Measurements from ENCODE around the gene SPEN. TPM values are rescaled to one million over a fixed set of nuclear protein-coding genes. Genes with fewer than 3 reads are reported as not detected.

Gene SPEN
- total and polyA plus RNA-seq, 3 experiments from 2014 or later, result 35.6 to 66.3 (median 63.1) TPM

- Mint-ChIP-seq H3K9me3 (no peaks in the 10 kb centered on the region), H3K27ac (peak overlapping the region in 4 of 8 donors; percentile 18 to 75 (median 50)), H3K4me3 (no peak overlapping the region), H3K27me3 (no peaks in the 10 kb centered on the region), H3K4me1 (peaks cover 36 to 77% (median 60%) of the 10 kb centered on the region in 3 donors), H3K36me3 (peaks cover 0 to 3% (median 0%) of the 10 kb centered on the region in 3 donors)
- Histone ChIP-seq H3K36me3 (ENCODE audit: insufficient read depth, low read length) (no peaks in the 10 kb centered on the region), H3K9me3 (ENCODE audit: low read length) (no peaks in the 10 kb centered on the region), H3K27ac (ENCODE audit: low read depth, low read length) (no peak overlapping the region), H3K27me3 (ENCODE audit: insufficient read depth, low read length, poor library complexity, severe bottlenecking) (no peaks in the 10 kb centered on the region), H3K4me1 (ENCODE audit: insufficient read depth, low read length) (peaks cover 18% of the 10 kb centered on the region), H3K4me3 (ENCODE audit: low read length) (no peak overlapping the region)
- ChIA-PET CTCF (interaction anchor here (1.4 kb wide), 2 partner anchors 30 to 48 kb away, joined by 3 to 4 read pairs; no protein-coding TSS in a partner anchor), POLR2A (interaction anchor here (0.7 to 1.3 kb wide), 3 partner anchors 13 to 25 kb away, joined by 3 to 5 read pairs (median 3); no protein-coding TSS in a partner anchor)
- no peak for DNase-seq
These were observed 15.8 kb downstream of the SPEN start for GRCh38 chr1:15863156-15863901.

- no peak overlapping the region for H3K27ac ChIP-seq (ENCODE audit: low read depth, low read length)
- peak overlapping the region in 1 of 8 donors; percentile 24 for H3K27ac Mint-ChIP-seq
- no peaks in the 10 kb centered on the region for H3K9me3 Mint-ChIP-seq
- peaks cover 42 to 73% (median 67%) of the 10 kb centered on the region in 3 donors for H3K4me1 Mint-ChIP-seq
- ChIA-PET CTCF (interaction anchor here (1.1 to 1.5 kb wide), 3 partner anchors 11 to 51 kb away, joined by 3 to 5 read pairs (median 3); no protein-coding TSS in a partner anchor), POLR2A (no interaction called here)
- no peaks in the 10 kb centered on the region for H3K27me3 ChIP-seq (ENCODE audit: insufficient read depth, low read length, poor library complexity, severe bottlenecking)
- no peaks in the 10 kb centered on the region for H3K27me3 Mint-ChIP-seq
- no peaks in the 10 kb centered on the region for H3K36me3 ChIP-seq (ENCODE audit: insufficient read depth, low read length)
- H3K4me1 ChIP-seq (ENCODE audit: insufficient read depth, low read length), result peaks cover 24% of the 10 kb centered on the region
- peaks cover 0 to 8% (median 1%) of the 10 kb centered on the region in 3 donors for H3K36me3 Mint-ChIP-seq
- H3K4me3 ChIP-seq (ENCODE audit: low read length), result no peak overlapping the region
- DNase-seq, result no peak
- H3K9me3 ChIP-seq (ENCODE audit: low read length), result no peaks in the 10 kb centered on the region
- no peak overlapping the region for H3K4me3 Mint-ChIP-seq
These were observed 19.3 kb downstream of the SPEN start for GRCh38 chr1:15866721-15867201.

- Mint-ChIP-seq H3K4me3 (no peak overlapping the region), H3K27me3 (no peaks in the 10 kb centered on the region), H3K4me1 (peaks cover 41 to 68% (median 64%) of the 10 kb centered on the region in 3 donors), H3K9me3 (no peaks in the 10 kb centered on the region), H3K27ac (peak overlapping the region in 1 of 8 donors; percentile 58), H3K36me3 (peaks cover 0 to 8% (median 1%) of the 10 kb centered on the region in 3 donors)
- no peak overlapping the region for H3K27ac ChIP-seq (ENCODE audit: low read depth, low read length)
- CTCF ChIA-PET, result interaction anchor here (1.1 to 1.3 kb wide), 2 partner anchors 10 to 45 kb away, joined by 3 read pairs; no protein-coding TSS in a partner anchor
- peaks cover 24% of the 10 kb centered on the region for H3K4me1 ChIP-seq (ENCODE audit: insufficient read depth, low read length)
- H3K4me3 ChIP-seq (ENCODE audit: low read length), result no peak overlapping the region
- POLR2A ChIA-PET, result no interaction called here
- no peak for DNase-seq
- no peaks in the 10 kb centered on the region for H3K9me3 ChIP-seq (ENCODE audit: low read length)
- no peaks in the 10 kb centered on the region for H3K36me3 ChIP-seq (ENCODE audit: insufficient read depth, low read length)
- H3K27me3 ChIP-seq (ENCODE audit: insufficient read depth, low read length, poor library complexity, severe bottlenecking), result no peaks in the 10 kb centered on the region
These were observed 19.8 kb downstream of the SPEN start for GRCh38 chr1:15867288-15867687.

DNA sequence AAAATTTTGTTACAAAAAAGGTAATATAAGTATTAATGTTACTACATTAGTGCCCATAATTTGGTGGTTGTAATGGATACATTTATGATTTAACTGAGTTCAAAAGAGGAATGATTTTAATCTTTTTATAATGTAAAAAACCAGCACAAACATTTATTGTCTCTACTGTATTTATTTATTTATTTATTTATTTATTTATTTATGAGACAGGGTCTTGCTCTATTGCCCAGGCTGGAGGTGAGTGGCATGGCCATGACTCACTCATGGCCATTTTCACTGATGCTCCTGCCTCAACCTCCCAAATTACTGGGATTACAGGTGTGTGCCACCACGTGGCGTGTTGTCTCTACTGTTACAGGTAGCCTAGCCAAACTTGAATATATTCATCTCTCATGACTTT is 21.9 kb downstream of the SPEN start:
- Mint-ChIP-seq H3K4me1 (peaks cover 45 to 70% (median 66%) of the 10 kb centered on the region in 3 donors), H3K4me3 (no peak overlapping the region), H3K27ac (peak overlapping the region in 2 of 8 donors; percentile 58 to 63), H3K27me3 (no peaks in the 10 kb centered on the region), H3K9me3 (no peaks in the 10 kb centered on the region), H3K36me3 (peaks cover 0 to 28% (median 9%) of the 10 kb centered on the region in 3 donors)
- ChIA-PET CTCF (no interaction called here), POLR2A (no interaction called here)
- H3K4me3 ChIP-seq (ENCODE audit: low read length), result no peak overlapping the region
- H3K36me3 ChIP-seq (ENCODE audit: insufficient read depth, low read length), result peaks cover 7% of the 10 kb centered on the region
- no peak for DNase-seq
- peaks cover 24% of the 10 kb centered on the region for H3K4me1 ChIP-seq (ENCODE audit: insufficient read depth, low read length)
- no peaks in the 10 kb centered on the region for H3K9me3 ChIP-seq (ENCODE audit: low read length)
- H3K27ac ChIP-seq (ENCODE audit: low read depth, low read length), result no peak overlapping the region
- no peaks in the 10 kb centered on the region for H3K27me3 ChIP-seq (ENCODE audit: insufficient read depth, low read length, poor library complexity, severe bottlenecking)

DNA sequence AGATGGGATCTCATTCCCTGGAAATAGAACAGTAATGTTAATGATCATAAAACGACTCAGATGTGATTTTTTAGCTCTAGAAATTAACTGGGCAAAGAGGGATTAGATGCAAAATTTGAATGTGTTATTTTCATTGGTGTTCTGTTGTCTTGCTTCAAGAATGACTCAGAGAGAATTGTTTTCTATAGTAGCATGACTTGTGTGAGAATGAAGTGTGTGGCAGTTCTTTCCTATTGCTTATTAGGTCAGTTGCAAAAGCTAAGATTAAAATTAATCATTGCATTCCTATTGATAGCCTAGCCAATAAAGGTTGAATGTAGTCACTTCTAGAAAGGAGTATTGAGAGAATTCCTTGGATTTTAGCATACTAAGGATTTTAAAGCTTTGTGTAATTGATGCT is 22.9 kb downstream of the SPEN start:
- H3K4me3 Mint-ChIP-seq, result peak overlapping the region in 1 of 7 donors; percentile 4
- no peaks in the 10 kb centered on the region for H3K27me3 Mint-ChIP-seq
- Histone ChIP-seq H3K9me3 (ENCODE audit: low read length) (no peaks in the 10 kb centered on the region), H3K27ac (ENCODE audit: low read depth, low read length) (no peak overlapping the region), H3K36me3 (ENCODE audit: insufficient read depth, low read length) (peaks cover 7% of the 10 kb centered on the region), H3K4me1 (ENCODE audit: insufficient read depth, low read length) (peaks cover 24% of the 10 kb centered on the region), H3K4me3 (ENCODE audit: low read length) (no peak overlapping the region), H3K27me3 (ENCODE audit: insufficient read depth, low read length, poor library complexity, severe bottlenecking) (no peaks in the 10 kb centered on the region)
- H3K4me1 Mint-ChIP-seq, result peaks cover 49 to 74% (median 74%) of the 10 kb centered on the region in 3 donors
- POLR2A ChIA-PET, result interaction anchor here (0.7 kb wide), 1 partner anchor 45 kb away, joined by 4 read pairs; no protein-coding TSS in a partner anchor
- CTCF ChIA-PET, result interaction anchor here (1.1 kb wide), 1 partner anchor 105 kb away, joined by 4 read pairs; the partner anchor contains the start of gene ZBTB17
- peaks cover 0 to 35% (median 9%) of the 10 kb centered on the region in 3 donors for H3K36me3 Mint-ChIP-seq
- H3K27ac Mint-ChIP-seq, result peak overlapping the region in 5 of 8 donors; percentile 0 to 28 (median 22)
- DNase-seq, result no peak
- H3K9me3 Mint-ChIP-seq, result no peaks in the 10 kb centered on the region

DNA sequence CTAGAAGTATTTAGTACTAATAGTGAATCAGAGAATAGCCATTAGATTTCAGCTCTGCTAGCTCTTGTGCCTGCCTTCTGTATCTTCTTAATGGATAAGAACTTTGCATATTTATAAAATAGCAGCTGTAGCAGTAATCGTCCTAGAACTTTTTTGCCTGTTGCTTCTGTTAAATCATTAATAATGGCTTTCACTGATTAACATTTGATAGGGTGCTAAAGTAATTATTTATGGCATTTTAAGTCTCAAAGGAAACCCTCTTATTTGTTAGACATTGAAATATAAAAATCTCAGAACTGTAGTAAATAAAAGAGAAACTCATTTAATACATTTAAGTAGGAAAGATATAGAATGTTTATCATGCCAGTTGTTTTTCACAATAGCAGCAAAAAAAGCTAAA is 27.0 kb downstream of the SPEN start:
- Histone ChIP-seq H3K4me3 (ENCODE audit: low read length) (no peak overlapping the region), H3K27me3 (ENCODE audit: insufficient read depth, low read length, poor library complexity, severe bottlenecking) (no peaks in the 10 kb centered on the region), H3K27ac (ENCODE audit: low read depth, low read length) (no peak overlapping the region), H3K4me1 (ENCODE audit: insufficient read depth, low read length) (peaks cover 9% of the 10 kb centered on the region), H3K36me3 (ENCODE audit: insufficient read depth, low read length) (peaks cover 14% of the 10 kb centered on the region), H3K9me3 (ENCODE audit: low read length) (no peaks in the 10 kb centered on the region)
- H3K27me3 Mint-ChIP-seq, result no peaks in the 10 kb centered on the region
- H3K4me3 Mint-ChIP-seq, result no peak overlapping the region
- peaks cover 48 to 68% (median 67%) of the 10 kb centered on the region in 3 donors for H3K4me1 Mint-ChIP-seq
- H3K27ac Mint-ChIP-seq, result peak overlapping the region in 3 of 8 donors; percentile 5 to 58 (median 12)
- peaks cover 4 to 59% (median 14%) of the 10 kb centered on the region in 3 donors for H3K36me3 Mint-ChIP-seq
- CTCF ChIA-PET, result interaction anchor here (0.5 to 1.7 kb wide), 2 partner anchors 32 to 59 kb away, joined by 3 to 5 read pairs; no protein-coding TSS in a partner anchor
- H3K9me3 Mint-ChIP-seq, result no peaks in the 10 kb centered on the region
- no peak for DNase-seq
- POLR2A ChIA-PET, result interaction anchor here (0.9 kb wide), 1 partner anchor 24 kb away, joined by 3 read pairs; no protein-coding TSS in a partner anchor

DNA sequence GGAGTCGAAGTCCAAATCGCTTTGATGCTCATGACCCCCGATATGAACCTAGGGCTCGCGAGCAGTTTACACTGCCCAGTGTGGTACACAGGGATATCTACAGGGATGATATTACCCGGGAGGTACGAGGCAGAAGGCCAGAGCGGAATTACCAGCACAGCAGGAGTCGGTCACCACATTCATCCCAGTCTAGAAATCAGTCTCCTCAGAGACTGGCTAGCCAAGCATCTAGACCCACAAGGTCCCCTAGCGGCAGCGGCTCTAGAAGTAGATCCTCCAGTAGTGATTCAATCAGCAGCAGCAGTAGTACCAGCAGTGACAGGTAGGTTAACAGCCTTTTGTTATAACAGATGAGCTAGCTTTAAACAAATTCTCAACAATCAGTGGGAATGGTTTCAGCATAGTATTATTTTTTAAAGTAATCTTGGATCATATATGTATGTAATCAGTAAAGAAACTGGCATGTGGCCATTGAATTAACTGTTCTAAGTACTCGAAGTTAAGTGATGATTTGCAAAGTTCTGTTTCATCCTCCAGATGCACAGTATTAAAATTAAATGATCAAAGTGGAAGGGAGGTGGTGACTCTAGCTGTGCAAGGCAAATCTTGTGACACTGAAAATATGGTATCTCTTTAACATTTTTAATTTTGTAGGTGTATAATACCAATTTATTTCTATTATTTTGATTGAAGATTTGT is 29.0 kb downstream of the SPEN start:
- peak in 1 of 5 donors; percentile 5 for DNase-seq
- H3K4me1 ChIP-seq (ENCODE audit: insufficient read depth, low read length), result peaks cover 8% of the 10 kb centered on the region
- H3K27ac ChIP-seq (ENCODE audit: low read depth, low read length), result no peak overlapping the region
- H3K36me3 ChIP-seq (ENCODE audit: insufficient read depth, low read length), result peaks cover 14% of the 10 kb centered on the region
- H3K4me3 ChIP-seq (ENCODE audit: low read length), result no peak overlapping the region
- CTCF ChIA-PET, result interaction anchor here (1.1 to 1.4 kb wide), 2 partner anchors 8 to 50 kb away, joined by 3 read pairs; no protein-coding TSS in a partner anchor
- H3K9me3 ChIP-seq (ENCODE audit: low read length), result no peaks in the 10 kb centered on the region
- Mint-ChIP-seq H3K27ac (peak overlapping the region in 5 of 8 donors; percentile 9 to 77 (median 58)), H3K4me3 (no peak overlapping the region), H3K36me3 (peaks cover 4 to 65% (median 14%) of the 10 kb centered on the region in 3 donors), H3K4me1 (peaks cover 46 to 69% (median 64%) of the 10 kb centered on the region in 3 donors), H3K27me3 (no peaks in the 10 kb centered on the region), H3K9me3 (no peaks in the 10 kb centered on the region)
- no peaks in the 10 kb centered on the region for H3K27me3 ChIP-seq (ENCODE audit: insufficient read depth, low read length, poor library complexity, severe bottlenecking)
- POLR2A ChIA-PET, result no interaction called here

Measured in CD8-positive, alpha-beta memory T cell (primary cell).